GM12875 (cell line): Measurements from ENCODE around the gene FGFR3.
"Not testable (repeated sequence)": the region's sequence is repeated elsewhere in the genome, so short reads cannot be mapped to it uniquely, and the experiment has no call there.

Experiments
- H3K4me3 ChIP-seq: one replicate; pipeline ENCODE4 v1.5.1; 2011; ENCODE audit warnings: low read depth, low read length, control low read depth
- CTCF ChIP-seq: IDR thresholded peaks from 2 replicates; pipeline ENCODE4 v1.5.1; 2011; ENCODE audit warnings: low read depth, mild to moderate bottlenecking, control low read depth, inconsistent platforms, low read length, moderate library complexity, borderline replicate concordance; ENCODE audit not compliant: insufficient read depth

FGFR3 gene

DNA sequence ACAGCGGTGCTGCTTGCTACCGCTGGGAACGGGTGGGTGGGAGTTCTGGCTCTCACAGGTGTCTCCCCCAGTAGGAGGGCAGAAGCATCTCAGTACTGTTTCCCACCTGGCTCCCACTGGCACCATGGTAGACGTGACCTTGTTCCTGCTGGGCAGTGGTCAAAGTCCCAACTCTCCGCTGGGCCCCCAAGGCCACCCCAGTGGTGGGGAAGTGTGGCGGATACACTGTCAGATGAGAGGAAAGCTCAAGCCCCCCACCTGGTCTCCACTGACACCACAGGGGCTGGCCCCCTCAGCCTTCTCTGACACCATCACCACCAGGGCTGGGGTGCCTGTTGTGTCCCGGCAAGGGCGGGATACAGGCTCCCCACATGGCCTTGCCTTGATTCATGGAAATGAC is 38.2 kb downstream of the FGFR3 start:
- TF ChIP-seq CTCF = no peak
- no peak overlapping the region for H3K4me3 ChIP-seq

DNA sequence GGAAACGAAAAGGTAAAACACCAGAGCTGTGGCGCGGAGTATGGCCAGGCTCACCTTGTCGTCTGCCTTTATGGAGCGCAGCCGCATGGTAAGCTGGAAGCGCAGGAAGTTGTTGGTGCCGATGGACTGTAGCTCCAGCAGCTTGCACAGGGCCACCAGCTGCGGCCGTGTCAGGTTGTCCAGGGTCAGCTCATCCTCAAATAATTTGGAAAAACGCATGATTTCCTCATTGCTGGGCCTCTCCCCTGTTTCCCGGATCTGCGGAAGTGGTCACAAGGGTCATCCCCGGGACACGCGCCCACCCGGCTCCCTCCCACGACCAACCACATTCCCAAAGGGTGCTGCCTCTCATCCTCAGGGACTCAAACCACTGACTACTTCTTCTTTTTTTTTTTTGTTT is 39.6 kb downstream of the FGFR3 start:
- H3K4me3 ChIP-seq = no peak overlapping the region
- TF ChIP-seq CTCF = no peak

DNA sequence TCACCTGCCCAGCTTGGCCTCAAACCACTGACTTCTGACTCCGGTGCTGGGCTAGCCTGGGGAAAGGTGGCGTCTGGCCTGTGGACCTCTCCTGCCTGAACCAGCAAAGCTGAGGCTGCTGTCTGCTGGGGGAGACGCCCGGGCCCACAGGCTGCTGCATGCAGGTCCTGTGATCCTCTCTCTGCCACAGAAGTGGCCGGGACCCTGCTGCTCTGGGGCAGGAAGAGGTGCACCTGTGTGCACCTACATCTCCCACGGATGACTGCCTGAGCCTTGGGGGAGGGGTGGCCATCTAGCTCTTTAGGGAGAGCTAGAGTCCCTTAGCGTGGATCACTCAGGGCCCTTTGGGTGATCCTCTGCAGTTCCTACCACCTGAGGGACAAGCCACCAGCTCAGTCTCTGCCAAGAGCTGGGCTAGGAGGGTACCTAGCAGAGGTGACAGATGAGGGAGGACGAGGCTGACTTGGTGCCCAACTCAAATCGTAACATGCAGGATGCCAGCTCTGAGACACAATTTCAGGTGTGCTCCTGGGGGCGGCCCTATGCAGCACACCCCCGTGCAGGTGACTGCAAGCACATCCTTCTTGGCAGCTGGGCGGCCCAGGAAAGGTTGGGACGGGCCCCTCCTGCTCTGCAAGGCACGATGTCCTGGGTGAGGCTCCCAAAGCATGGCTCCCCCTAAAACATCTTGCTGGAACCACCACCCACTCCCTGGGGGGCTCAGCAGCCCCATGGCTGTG is 40.4 kb downstream of the FGFR3 start:
- no peak overlapping the region for H3K4me3 ChIP-seq
- no peak for TF ChIP-seq CTCF

DNA sequence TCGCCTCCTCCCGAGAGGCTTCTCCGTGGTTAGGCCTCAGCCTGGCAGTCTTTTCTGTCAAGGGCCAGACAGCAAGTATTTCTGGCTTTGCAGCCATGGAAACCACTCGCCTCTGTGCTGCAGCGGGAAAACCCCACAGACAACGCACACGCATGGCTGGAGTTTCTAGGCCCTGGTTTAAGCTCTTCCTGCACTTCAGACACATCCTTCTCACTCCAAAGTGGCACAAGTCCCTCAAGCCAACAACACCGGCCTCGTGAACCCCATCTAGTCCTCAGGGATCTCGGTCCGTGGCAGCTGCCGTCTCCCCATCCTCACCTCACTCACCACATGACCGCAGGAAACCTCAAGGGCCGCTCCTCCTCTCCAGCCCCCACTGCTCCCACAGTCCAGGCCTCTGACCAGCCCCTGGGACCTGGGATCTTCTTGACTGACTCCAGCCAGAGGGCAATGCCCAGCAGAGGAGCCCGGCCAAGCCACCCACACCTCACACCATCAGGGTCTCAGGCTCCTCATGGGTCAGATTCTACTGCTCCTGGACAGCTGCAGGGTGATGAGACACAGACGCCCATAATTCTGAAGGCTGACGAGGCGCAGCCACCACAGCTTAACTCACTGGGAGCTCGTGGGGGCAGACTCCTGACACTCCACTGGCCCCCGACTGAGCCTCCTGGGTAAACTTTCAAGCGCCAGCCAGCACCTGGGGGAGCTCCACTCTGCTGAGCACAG is 41.1 kb downstream of the FGFR3 start:
- TF ChIP-seq CTCF = no peak
- peak overlapping the region; percentile 11 for H3K4me3 ChIP-seq

DNA sequence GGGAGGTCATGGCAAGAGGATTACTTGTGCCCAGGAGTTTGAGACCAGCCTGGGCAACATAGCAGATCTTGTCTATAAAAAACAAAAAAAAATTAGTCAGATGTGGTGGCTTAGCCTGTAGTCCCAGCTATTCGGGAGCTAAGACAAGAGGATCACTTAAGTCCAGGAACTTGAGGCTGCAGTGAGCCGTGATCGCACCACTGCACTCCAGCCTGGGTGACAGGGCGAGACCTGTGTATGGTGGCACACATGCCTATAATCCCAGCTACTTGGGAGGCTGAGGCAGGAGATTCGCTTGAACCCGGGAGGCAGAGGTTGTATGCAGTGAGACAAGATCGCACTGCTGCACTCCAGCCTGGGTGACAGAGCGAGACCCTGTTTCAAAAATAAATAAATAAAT is 42.7 kb downstream of the FGFR3 start:
- not testable (repeated sequence) for H3K4me3 ChIP-seq

- TF ChIP-seq CTCF = no peak
- no peak overlapping the region for H3K4me3 ChIP-seq
Measured at GRCh38 chr4:1836650-1837049, 43.6 kb downstream of the FGFR3 start.

- TF ChIP-seq CTCF = no peak
- no peak overlapping the region for H3K4me3 ChIP-seq
Measured at GRCh38 chr4:1837069-1837468, 44.0 kb downstream of the FGFR3 start.
